CD4-positive, alpha-beta memory T cell (primary cell): ENCODE results near the gene CAMKK2. TPM values are rescaled to one million over a fixed set of nuclear protein-coding genes. Genes with fewer than 3 reads are reported as not detected.
"Not testable (repeated sequence)": the region's sequence is repeated elsewhere in the genome, so short reads cannot be mapped to it uniquely, and the experiment has no call there.

ENCODE experiments used
- CTCF ChIA-PET: fragments of 350-600 bp; sonication (Branson Sonifier 250); formaldehyde crosslinking; loops from one replicate; lab custom pipeline; 2021; ENCODE audit warnings: inconsistent platforms; ENCODE audit not compliant: partially characterized antibody; lab: Charles Lee
- POLR2A ChIA-PET: fragments of 350-600 bp; sonication (Branson Sonifier 250); formaldehyde crosslinking; loops from one replicate; lab custom pipeline; 2021; ENCODE audit not compliant: partially characterized antibody; lab: Charles Lee
- DNase-seq, 5 donors: peaks; one replicate each; pipeline versions ENCODE4 v3.0.0 to v3.0.0-alpha.2; 2020 to 2022; ENCODE audit warnings: mixed read lengths in 1 of 5
- H3K27ac ChIP-seq: one replicate; pipeline ENCODE4 v1.7.0; 2013; ENCODE audit warnings: low read depth, low read length
- H3K27me3 ChIP-seq: 2 replicates; pipeline ENCODE4 v1.7.0; 2013; ENCODE audit warnings: mild to moderate bottlenecking, low read length, moderate library complexity; ENCODE audit not compliant: insufficient read depth
- H3K36me3 ChIP-seq: 2 replicates; pipeline ENCODE4 v1.7.0; 2013; ENCODE audit warnings: mild to moderate bottlenecking, low read length, moderate library complexity; ENCODE audit not compliant: insufficient read depth
- H3K4me1 ChIP-seq: 2 replicates; pipeline ENCODE4 v1.7.0; 2013; ENCODE audit warnings: mild to moderate bottlenecking, low read length, moderate library complexity; ENCODE audit not compliant: insufficient read depth
- H3K4me3 ChIP-seq, 2 donors: one replicate each; pipeline ENCODE4 v1.7.0; 2013; ENCODE audit warnings: low read length in 2 of 2, mild to moderate bottlenecking in 1 of 2
- H3K9me3 ChIP-seq, 2 donors: one replicate each; pipeline ENCODE4 v1.7.0; 2013; ENCODE audit warnings: low read length in 2 of 2, control low read depth in 1 of 2; ENCODE audit not compliant: control insufficient read depth in 1 of 2
- H3K27ac Mint-ChIP-seq, 7 donors: one replicate each; pipeline ENCODE4 v1.8.0; 2020 to 2021; ENCODE audit warnings: mixed read lengths in 7 of 7, mild to moderate bottlenecking in 6 of 7, inconsistent platforms in 3 of 7, moderate library complexity in 3 of 7
- H3K27me3 Mint-ChIP-seq, 2 donors: one replicate each; pipeline ENCODE4 v1.8.0; 2020 to 2021; ENCODE audit warnings: mixed read lengths in 2 of 2
- H3K36me3 Mint-ChIP-seq, 2 donors: one replicate each; pipeline ENCODE4 v1.8.0; 2020 to 2021; ENCODE audit warnings: mixed read lengths in 2 of 2, inconsistent platforms in 1 of 2, mild to moderate bottlenecking in 1 of 2
- H3K4me1 Mint-ChIP-seq, 4 donors: one replicate each; pipeline ENCODE4 v1.8.0; 2020 to 2021; ENCODE audit warnings: mixed read lengths in 4 of 4, mild to moderate bottlenecking in 1 of 4
- H3K4me3 Mint-ChIP-seq, 8 donors: one replicate each; pipeline ENCODE4 v1.8.0; 2020 to 2021; ENCODE audit warnings: mixed read lengths in 8 of 8, mild to moderate bottlenecking in 7 of 8, moderate library complexity in 6 of 8, inconsistent platforms in 3 of 8
- H3K9me3 Mint-ChIP-seq, 8 donors: one replicate each; pipeline ENCODE4 v1.8.0; 2020 to 2021; ENCODE audit warnings: mixed read lengths in 8 of 8, mild to moderate bottlenecking in 5 of 8, inconsistent platforms in 3 of 8, moderate library complexity in 1 of 8
- intact Hi-C: fragments of 100-400 bp; cut with micrococcal nuclease; formaldehyde crosslinking; loops from one replicate; pipeline ENCODE4 v1.15.1; 2023
- polyA plus RNA-seq, 2 donors: library from polyadenylated mRNA; unstranded; fragments of 300-500 nt; fragmentation: Illumina TruSeq; gene quantifications; one replicate each; pipeline ENCODE4 v1.2.3, GENCODE V29; 2021
- total RNA-seq, 2 experiments: library from RNA; stranded (reverse); gene quantifications; one replicate each; pipeline ENCODE4 v1.2.3, GENCODE V29; 2021

CAMKK2 gene
- total and polyA plus RNA-seq, 4 experiments from 2014 or later: 13.4 to 20.6 (median 18.5) TPM

DNA sequence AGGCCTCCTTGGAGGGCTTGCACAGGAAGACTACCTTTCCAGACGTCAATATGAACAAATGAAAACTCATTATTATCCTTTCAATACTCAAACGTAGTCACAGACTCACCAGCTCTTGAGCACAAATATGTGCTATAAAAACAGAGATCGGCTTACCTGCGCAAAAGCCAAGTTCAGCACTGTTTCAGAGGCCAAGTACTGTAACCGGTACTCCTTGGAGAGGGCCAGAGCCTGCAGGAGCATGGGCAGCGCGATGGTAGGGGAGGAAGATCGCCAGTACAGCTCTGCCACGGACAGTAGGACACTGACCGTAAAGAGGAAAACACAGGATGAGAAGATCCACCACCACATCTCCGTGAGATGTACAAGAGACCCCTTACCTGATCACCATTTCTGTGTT is 21.6 kb upstream of the CAMKK2 start:
- H3K36me3 ChIP-seq: peaks cover 15% of the 10 kb centered on the region
- no peaks in the 10 kb centered on the region for H3K27me3 Mint-ChIP-seq
- no peak for DNase-seq
- H3K9me3 Mint-ChIP-seq: no peaks in the 10 kb centered on the region
- intact Hi-C loops: no loop called here
- no peak overlapping the region for H3K4me3 ChIP-seq
- no peaks in the 10 kb centered on the region for H3K9me3 ChIP-seq
- CTCF ChIA-PET: interaction anchor here (0.6 to 1.7 kb wide), 4 partner anchors 16 to 1153 kb away, joined by 3 to 4 read pairs (median 4); no protein-coding TSS in a partner anchor
- no peak overlapping the region for H3K4me3 Mint-ChIP-seq
- H3K27ac ChIP-seq: no peak overlapping the region
- H3K27ac Mint-ChIP-seq: peak overlapping the region in 1 of 7 donors; percentile 35
- H3K36me3 Mint-ChIP-seq: peaks cover 41 to 48% of the 10 kb centered on the region in 2 donors
- H3K4me1 Mint-ChIP-seq: peaks cover 12 to 17% (median 15%) of the 10 kb centered on the region in 4 donors
- POLR2A ChIA-PET: interaction anchor here (1.2 kb wide), 1 partner anchor 11 kb away, joined by 4 read pairs; no protein-coding TSS in a partner anchor
- H3K4me1 ChIP-seq: peaks cover 8% of the 10 kb centered on the region
- no peaks in the 10 kb centered on the region for H3K27me3 ChIP-seq

DNA sequence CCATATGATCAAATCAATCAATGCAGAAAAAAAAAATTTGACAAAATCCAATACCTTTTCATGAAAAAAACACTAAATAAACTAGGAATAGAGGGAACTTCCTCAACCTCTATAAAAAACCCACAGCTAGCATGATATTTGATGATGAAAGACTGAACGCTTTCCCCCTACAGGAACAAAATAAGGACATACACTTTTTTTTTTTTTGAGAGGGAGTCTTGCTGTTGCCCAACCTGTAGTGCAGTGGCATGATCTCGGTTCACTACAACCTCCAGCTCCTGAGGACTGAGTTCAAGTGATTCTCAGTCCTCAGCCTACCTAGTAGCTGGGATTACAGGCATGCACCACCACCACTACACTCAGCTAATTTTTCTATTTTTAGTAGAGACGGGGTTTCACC is 17.9 kb upstream of the CAMKK2 start:
- Mint-ChIP-seq H3K4me1 (peaks cover 15 to 20% (median 19%) of the 10 kb centered on the region in 4 donors), H3K27ac (peak overlapping the region in 4 of 7 donors; percentile 7 to 71 (median 55)), H3K4me3 (no peak overlapping the region), H3K36me3 (peaks cover 50 to 54% of the 10 kb centered on the region in 2 donors), H3K27me3 (no peaks in the 10 kb centered on the region), H3K9me3 (no peaks in the 10 kb centered on the region)
- ChIA-PET POLR2A (interaction anchor here (1.3 kb wide), 1 partner anchor 85 kb away, joined by 3 read pairs; the partner anchor contains the start of gene RNF34), CTCF (interaction anchor here (1.9 kb wide), 1 partner anchor 20 kb away, joined by 5 read pairs; no protein-coding TSS in a partner anchor)
- no peak overlapping the region for H3K4me3 ChIP-seq
- intact Hi-C loops: no loop called here
- DNase-seq: no peak
- H3K4me1 ChIP-seq: peaks cover 8% of the 10 kb centered on the region
- H3K9me3 ChIP-seq: no peaks in the 10 kb centered on the region
- H3K27me3 ChIP-seq: no peaks in the 10 kb centered on the region
- no peak overlapping the region for H3K27ac ChIP-seq
- H3K36me3 ChIP-seq: peaks cover 20% of the 10 kb centered on the region

DNA sequence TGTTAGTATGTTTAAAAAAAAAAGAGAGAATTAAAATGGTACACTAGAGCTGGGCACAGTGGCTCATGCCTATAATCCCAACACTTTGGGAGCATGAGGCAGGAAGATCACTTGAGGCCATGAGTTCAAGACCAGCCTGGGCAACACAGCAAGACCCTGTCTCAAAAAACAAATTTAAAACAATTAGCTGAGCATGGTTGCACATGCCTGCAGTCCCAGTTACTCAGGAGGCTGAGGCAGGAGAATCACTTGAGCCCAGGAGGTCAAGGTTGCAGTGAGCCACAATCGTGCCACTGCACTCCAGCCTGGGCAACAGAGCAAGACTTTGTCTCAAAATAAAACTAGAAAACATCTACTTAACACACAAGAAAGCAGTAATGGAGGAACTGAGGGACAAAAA is 13.7 kb upstream of the CAMKK2 start:
- intact Hi-C loops: not testable (repeated sequence)
- POLR2A ChIA-PET: interaction anchor here (1.1 kb wide), 1 partner anchor 91 kb away, joined by 3 read pairs; no protein-coding TSS in a partner anchor

DNA sequence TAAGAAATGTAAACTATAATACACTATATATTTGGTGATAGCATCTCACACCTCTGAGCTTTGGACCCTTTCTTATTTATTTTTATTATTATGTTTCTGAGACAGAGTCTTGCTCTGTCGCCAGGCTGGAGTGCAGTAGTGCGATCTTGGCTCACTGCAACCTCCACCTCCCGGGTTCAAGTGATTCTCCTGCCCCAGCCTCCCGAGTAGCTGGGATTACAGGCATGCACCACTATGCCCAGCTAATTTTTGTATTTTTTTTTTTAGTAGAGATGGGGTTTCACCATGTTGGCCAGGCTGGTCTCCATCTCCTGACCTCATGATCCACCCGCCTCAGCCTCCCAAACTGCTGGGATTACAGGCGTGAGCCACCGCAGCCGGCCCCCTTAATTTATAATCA is 10.9 kb upstream of the CAMKK2 start:
- H3K27ac Mint-ChIP-seq, H3K27ac ChIP-seq, H3K9me3 ChIP-seq, H3K4me1 Mint-ChIP-seq, H3K27me3 Mint-ChIP-seq, intact Hi-C loops, H3K4me3 Mint-ChIP-seq, CTCF ChIA-PET, H3K27me3 ChIP-seq, H3K9me3 Mint-ChIP-seq, DNase-seq, H3K4me1 ChIP-seq, H3K4me3 ChIP-seq: not testable (repeated sequence)
- H3K36me3 Mint-ChIP-seq: peaks cover 28 to 31% of the 10 kb centered on the region in 2 donors
- POLR2A ChIA-PET: interaction anchor here (1.2 kb wide), 1 partner anchor 10 kb away, joined by 4 read pairs; no protein-coding TSS in a partner anchor
- H3K36me3 ChIP-seq: peaks cover 19% of the 10 kb centered on the region

More for the DNA sequence above, 13.7 kb upstream of the CAMKK2 start:
- H3K4me1 ChIP-seq, H3K9me3 ChIP-seq, DNase-seq, H3K4me3 Mint-ChIP-seq, H3K4me3 ChIP-seq, H3K27me3 Mint-ChIP-seq, H3K27me3 ChIP-seq, H3K9me3 Mint-ChIP-seq, H3K27ac ChIP-seq: not testable (repeated sequence)
- CTCF ChIA-PET: interaction anchor here (1.1 kb wide), 1 partner anchor 14 kb away, joined by 5 read pairs; the partner anchor contains the start of gene CAMKK2
- H3K27ac Mint-ChIP-seq: peak overlapping the region in 5 of 7 donors; percentile 4 to 75 (median 35)
- H3K4me1 Mint-ChIP-seq: peaks cover 10 to 19% (median 17%) of the 10 kb centered on the region in 4 donors
- peaks cover 38 to 42% of the 10 kb centered on the region in 2 donors for H3K36me3 Mint-ChIP-seq
- peaks cover 19% of the 10 kb centered on the region for H3K36me3 ChIP-seq

- no peaks in the 10 kb centered on the region for H3K27me3 Mint-ChIP-seq
- no peak overlapping the region for H3K27ac Mint-ChIP-seq
- no peaks in the 10 kb centered on the region for H3K9me3 ChIP-seq
Measured at GRCh38 chr12:121304306-121304705, 7.8 kb upstream of the CAMKK2 start.

GRCh38 chr12:121301876-121302275 is 5.4 kb upstream of the CAMKK2 start:
- Histone ChIP-seq H3K36me3 (no peaks in the 10 kb centered on the region), H3K27me3 (no peaks in the 10 kb centered on the region), H3K4me1 (peaks cover 8% of the 10 kb centered on the region), H3K27ac (no peak overlapping the region), H3K9me3 (no peaks in the 10 kb centered on the region), H3K4me3 (no peak overlapping the region)
- no peak overlapping the region for H3K27ac Mint-ChIP-seq
- ChIA-PET CTCF (no interaction called here), POLR2A (no interaction called here)
- H3K4me1 Mint-ChIP-seq: peaks cover 2 to 5% (median 3%) of the 10 kb centered on the region in 4 donors
- no peaks in the 10 kb centered on the region for H3K9me3 Mint-ChIP-seq
- no peaks in the 10 kb centered on the region for H3K27me3 Mint-ChIP-seq
- intact Hi-C loops: no loop called here
- DNase-seq: no peak
- peaks cover 0 to 3% of the 10 kb centered on the region in 2 donors for H3K36me3 Mint-ChIP-seq
- H3K4me3 Mint-ChIP-seq: no peak overlapping the region

More at GRCh38 chr12:121304306-121304705, 7.8 kb upstream of the CAMKK2 start:
- Histone ChIP-seq H3K27me3 (no peaks in the 10 kb centered on the region), H3K36me3 (peaks cover 9% of the 10 kb centered on the region), H3K4me3 (no peak overlapping the region), H3K4me1 (no peaks in the 10 kb centered on the region), H3K27ac (no peak overlapping the region)
- ChIA-PET CTCF (interaction anchor here (2.0 kb wide), 1 partner anchor 32 kb away, joined by 4 read pairs; no protein-coding TSS in a partner anchor), POLR2A (no interaction called here)
- intact Hi-C loops: no loop called here
- Mint-ChIP-seq H3K36me3 (peaks cover 12% of the 10 kb centered on the region in 2 donors), H3K4me3 (no peak overlapping the region), H3K4me1 (no peaks in the 10 kb centered on the region), H3K9me3 (no peaks in the 10 kb centered on the region)
- DNase-seq: no peak

GRCh38 chr12:121300083-121300819 is 3.7 kb upstream of the CAMKK2 start:
- Histone ChIP-seq H3K36me3 (no peaks in the 10 kb centered on the region), H3K4me3 (no peak overlapping the region), H3K4me1 (peaks cover 16% of the 10 kb centered on the region), H3K27ac (no peak overlapping the region), H3K9me3 (no peaks in the 10 kb centered on the region), H3K27me3 (no peaks in the 10 kb centered on the region)
- Mint-ChIP-seq H3K36me3 (peaks cover 0 to 5% of the 10 kb centered on the region in 2 donors), H3K4me1 (peaks cover 6 to 12% (median 9%) of the 10 kb centered on the region in 4 donors), H3K27ac (no peak overlapping the region), H3K9me3 (no peaks in the 10 kb centered on the region), H3K4me3 (no peak overlapping the region), H3K27me3 (no peaks in the 10 kb centered on the region)
- ChIA-PET CTCF (no interaction called here), POLR2A (interaction anchor here (1.3 kb wide), 1 partner anchor 60 kb away, joined by 4 read pairs; no protein-coding TSS in a partner anchor)
- intact Hi-C loops: no loop called here
- DNase-seq: no peak
